Ovary (tissue), 9 donors: ENCODE data around the gene FPGT. TPM values are rescaled to one million over a fixed set of nuclear protein-coding genes. Genes with fewer than 3 reads are reported as not detected.
"Not testable (repeated sequence)": the region's sequence is repeated elsewhere in the genome, so short reads cannot be mapped to it uniquely, and the experiment has no call there.

Experiments used
- DNase-seq, 5 donors: peaks; one replicate each; pipeline ENCODE4 v3.0.0-alpha.2; 2019 to 2020
- H3K27ac ChIP-seq, 2 donors: fragments of 200-600 bp; one replicate each; pipeline versions ENCODE4 v1.5.1 to v1.8.0; 2019 to 2022
- H3K27me3 ChIP-seq: fragments of 200-600 bp; one replicate; pipeline ENCODE4 v1.8.0; 2022
- H3K36me3 ChIP-seq: fragments of 200-600 bp; sonication (generic); one replicate; pipeline ENCODE4 v1.5.1; 2019
- H3K4me1 ChIP-seq: one replicate; pipeline ENCODE4 v1.8.1; 2013; ENCODE audit warnings: mild to moderate bottlenecking, moderate library complexity; ENCODE audit not compliant: insufficient read depth
- H3K4me3 ChIP-seq: fragments of 200-600 bp; sonication (generic); one replicate; pipeline ENCODE4 v1.5.1; 2017
- H3K9me3 ChIP-seq, 2 donors: fragments of 200-600 bp in 1 of 2; sonication (generic) in 1 of 2; one replicate each; pipeline versions ENCODE4 v1.5.1 to v1.8.1; 2013 to 2019; ENCODE audit warnings: mild to moderate bottlenecking in 1 of 2, moderate library complexity in 1 of 2
- EP300 ChIP-seq: sonication (generic); formaldehyde crosslinking; IDR thresholded peaks from one replicate; pipeline ENCODE4 v1.6.1; 2017; ENCODE audit warnings: antibody characterized with exemption
- POLR2A ChIP-seq: fragments of 450-650 bp; IDR thresholded peaks from one replicate; pipeline ENCODE4 v1.6.1; 2017; ENCODE audit warnings: antibody characterized with exemption, mild to moderate bottlenecking, moderate library complexity
- WGBS, 3 donors: extraction: QIAGEN DNeasy Blood & Tissue Kit in 1 of 3; methylation state at CpG; one replicate each; pipeline versions ENCODE4 v1.1.5 to v1.1.7; 2013 to 2017; 5-methylcytosine and 5-hydroxymethylcytosine counted together
- intact Hi-C, 4 donors: fragments of 100-400 bp; cut with DNase I; formaldehyde crosslinking; loops; one replicate each; pipeline versions ENCODE4 v1.11.0 to v1.15.1; 2022 to 2023
- polyA plus RNA-seq, 2 donors: library from polyadenylated mRNA; stranded (reverse); fragments of 200-250 nt in 1 of 2; fragments of 350-450 nt in 1 of 2; fragmentation: Illumina TruSeq in 1 of 2; extraction: RNeasy Lipid Tissue Mini Kit (QIAGEN cat#74804) in 1 of 2; gene quantifications; one replicate each; pipeline ENCODE4 v1.2.3, GENCODE V29; 2013 to 2014
- total RNA-seq, 7 donors: library from RNA; depleted of rRNA in 2 of 7; stranded (reverse); fragments of >200 nt in 2 of 7; fragmentation: NEBNext Ultra II Directional in 3 of 7; extraction: Animal tissue kit (Norgen Biotek cat#: 25700) in 3 of 7; gene quantifications; one replicate each; pipeline versions ENCODE4 v1.1.0 to v1.2.4, GENCODE V29; 2016 to 2023
- TF ChIP-seq, protein P1 (sequence below), 3 donors: fragments of 450-650 bp in 2 of 3; fragments of 200-600 bp in 1 of 3; IDR thresholded peaks; one replicate each; pipeline versions ENCODE4 v1.5.1 to v1.8.0; 2016 to 2022; ENCODE audit warnings: antibody characterized with exemption in 3 of 3, mild to moderate bottlenecking in 1 of 3
- donor health status: DM: no; HTN: no; CAD: no; lungs with moderate emphysema.
- donor health status: DM: no; HTN: no; CAD: no.
- donor health status: Bipolar disorder and iron deficiency.
- donor health status: DM: yes; HTN: yes; CAD: no.
- donor health status: DM: no; HTN: no; CAD: no.
- donor health status: DM: yes; HTN: yes; CAD: no.

Gene FPGT
- total and polyA plus RNA-seq, 9 donors, result 6.0 to 23.1 (median 13.0) TPM

DNA sequence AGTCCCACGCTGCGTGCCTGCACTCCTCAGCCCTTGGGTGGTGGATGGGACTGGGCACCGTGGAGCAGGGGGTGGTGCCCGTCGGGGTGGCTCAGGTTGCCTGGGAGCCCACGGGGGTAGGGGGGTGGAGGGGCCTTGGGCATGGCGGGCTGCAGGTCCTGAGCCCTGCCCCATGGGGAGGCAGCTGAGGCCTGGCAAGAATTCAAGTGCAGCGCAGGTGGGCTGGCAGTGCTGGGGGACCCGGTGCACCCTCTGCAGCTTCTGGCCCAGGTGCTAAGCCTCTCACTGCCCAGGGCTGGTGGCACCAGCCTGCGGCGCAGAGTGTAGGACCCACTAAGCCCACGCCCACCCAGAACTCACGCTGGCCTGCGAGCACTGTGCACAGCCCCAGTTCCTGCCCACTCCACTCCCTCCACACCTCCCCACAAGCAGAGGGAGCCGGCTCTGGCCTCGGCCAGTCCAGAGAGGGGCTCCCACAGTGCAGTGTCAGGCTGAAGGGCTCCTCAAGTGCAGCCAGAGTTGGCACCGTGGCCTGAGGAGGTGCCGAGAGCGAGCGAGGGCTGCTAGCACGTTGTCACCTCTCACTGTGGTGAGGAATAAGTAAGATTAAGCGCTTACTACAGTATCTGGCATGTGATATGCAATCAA, 50.0 kb downstream of the FPGT start:
- Histone ChIP-seq H3K4me1 (no peaks in the 10 kb centered on the region), H3K27ac (no peak overlapping the region), H3K9me3 (no peaks in the 10 kb centered on the region), H3K4me3 (no peak overlapping the region), H3K27me3 (no peaks in the 10 kb centered on the region), H3K36me3 (no peaks in the 10 kb centered on the region)
- DNase-seq, result no peak
- WGBS, 3 donors, result 95 to 100% (median 97%) methylated on average over 13 to 22 of the region's 22 CpGs
- TF ChIP-seq EP300, result no peak
- no peak for TF ChIP-seq POLR2A
- TF ChIP-seq, protein P1, sequence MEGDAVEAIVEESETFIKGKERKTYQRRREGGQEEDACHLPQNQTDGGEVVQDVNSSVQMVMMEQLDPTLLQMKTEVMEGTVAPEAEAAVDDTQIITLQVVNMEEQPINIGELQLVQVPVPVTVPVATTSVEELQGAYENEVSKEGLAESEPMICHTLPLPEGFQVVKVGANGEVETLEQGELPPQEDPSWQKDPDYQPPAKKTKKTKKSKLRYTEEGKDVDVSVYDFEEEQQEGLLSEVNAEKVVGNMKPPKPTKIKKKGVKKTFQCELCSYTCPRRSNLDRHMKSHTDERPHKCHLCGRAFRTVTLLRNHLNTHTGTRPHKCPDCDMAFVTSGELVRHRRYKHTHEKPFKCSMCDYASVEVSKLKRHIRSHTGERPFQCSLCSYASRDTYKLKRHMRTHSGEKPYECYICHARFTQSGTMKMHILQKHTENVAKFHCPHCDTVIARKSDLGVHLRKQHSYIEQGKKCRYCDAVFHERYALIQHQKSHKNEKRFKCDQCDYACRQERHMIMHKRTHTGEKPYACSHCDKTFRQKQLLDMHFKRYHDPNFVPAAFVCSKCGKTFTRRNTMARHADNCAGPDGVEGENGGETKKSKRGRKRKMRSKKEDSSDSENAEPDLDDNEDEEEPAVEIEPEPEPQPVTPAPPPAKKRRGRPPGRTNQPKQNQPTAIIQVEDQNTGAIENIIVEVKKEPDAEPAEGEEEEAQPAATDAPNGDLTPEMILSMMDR (IDR thresholded peaks at IDR 0.05), result no peak
- intact Hi-C loops, result no loop called here

DNA sequence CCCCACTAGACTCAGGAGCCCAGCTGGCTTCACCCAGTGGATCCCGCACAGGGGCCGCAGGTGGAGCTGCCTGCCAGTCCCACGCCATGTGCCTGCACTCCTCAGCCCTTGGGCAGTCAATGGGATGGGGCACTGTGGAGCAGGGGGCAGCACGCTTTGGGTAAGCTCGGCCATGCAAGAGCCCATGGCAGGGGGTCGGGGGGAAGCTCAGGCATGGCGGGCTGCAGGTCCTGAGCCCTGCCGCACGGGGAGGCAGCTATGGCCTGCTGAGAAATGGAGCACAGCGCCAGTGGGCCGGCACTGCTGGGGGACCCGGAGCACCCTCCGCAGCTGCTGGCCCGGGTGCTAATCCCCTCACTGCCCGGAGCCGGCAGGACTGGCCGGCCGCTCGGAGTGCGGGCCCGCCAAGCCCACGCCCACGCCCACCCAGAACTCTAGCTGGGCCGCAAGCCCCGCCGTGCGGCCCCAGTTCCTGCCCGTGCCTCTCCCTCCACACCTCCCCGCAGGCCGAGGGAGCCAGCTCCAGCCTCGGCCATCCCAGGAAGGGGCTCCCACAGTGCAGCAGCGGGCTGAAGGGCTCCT, 55.3 kb downstream of the FPGT start:
- intact Hi-C loops, result not testable (repeated sequence)
- WGBS, 3 donors, result 88 to 94% (median 94%) methylated on average over 23 to 32 of the region's 32 CpGs

More for the DNA sequence above, 55.3 kb downstream of the FPGT start:
- not testable (repeated sequence) for H3K27ac ChIP-seq, H3K4me3 ChIP-seq, H3K27me3 ChIP-seq, DNase-seq, H3K4me1 ChIP-seq, H3K9me3 ChIP-seq, H3K36me3 ChIP-seq

Other genes with a start within 250 kb of the FPGT start
- under 1 TPM in 6 of 7 donors, not detected in 1; 0.23 to 0.92 (median 0.75) TPM for gene LRRIQ3, start 66 bp upstream of the FPGT start, total RNA-seq
- gene LRRIQ3, start 66 bp upstream of the FPGT start, polyA plus RNA-seq, result under 1 TPM; 0.20 to 0.52 TPM
- gene TNNI3K, start 37.1 kb downstream of the FPGT start, total RNA-seq, result 1 to 10 TPM in 5 of 7 donors, under 1 TPM in 1, not detected in 1; 0.73 to 2.6 (median 1.7) TPM
- 1 to 10 TPM; 1.1 to 1.5 TPM for gene TNNI3K, start 37.1 kb downstream of the FPGT start, polyA plus RNA-seq